Colonic mucosa (tissue), 4 donors: ENCODE measurements around the gene SPRR4. TPM values are rescaled to one million over a fixed set of nuclear protein-coding genes. Genes with fewer than 3 reads are reported as not detected.

Experiments
- DNase-seq: peaks from one replicate; pipeline ENCODE4 v3.0.0-alpha.2; 2020
- H3K27ac ChIP-seq: fragments of 200-600 bp; one replicate; pipeline ENCODE4 v1.8.0; 2021
- H3K27me3 ChIP-seq: fragments of 200-600 bp; one replicate; pipeline ENCODE4 v1.8.0; 2021
- H3K36me3 ChIP-seq: fragments of 200-600 bp; one replicate; pipeline ENCODE4 v1.8.0; 2021
- H3K4me1 ChIP-seq: fragments of 200-600 bp; one replicate; pipeline ENCODE4 v1.8.0; 2021; ENCODE audit warnings: mild to moderate bottlenecking
- H3K4me3 ChIP-seq: fragments of 200-600 bp; one replicate; pipeline ENCODE4 v1.8.0; 2021
- H3K9ac ChIP-seq, 2 donors: one replicate each; pipeline ENCODE4 v1.7.0; 2013; ENCODE audit warnings: control low read depth in 2 of 2, low read depth in 2 of 2, low read length in 2 of 2
- H3K9me3 ChIP-seq: fragments of 200-600 bp; one replicate; pipeline ENCODE4 v1.8.0; 2021
- intact Hi-C: fragments of 100-400 bp; cut with DNase I; formaldehyde crosslinking; loops from one replicate; pipeline ENCODE4 v1.14.1; 2022
- total RNA-seq, 2 donors: library from RNA; stranded (reverse); fragmentation: NEBNext Ultra II Directional in 1 of 2; extraction: Animal tissue kit (Norgen Biotek cat#: 25700) in 1 of 2; gene quantifications; one replicate each; pipeline ENCODE4 v1.2.1, GENCODE V29; 2021
- TF ChIP-seq, protein P1 (sequence below): fragments of 200-600 bp; IDR thresholded peaks from one replicate; pipeline ENCODE4 v1.8.0; 2022; ENCODE audit warnings: antibody characterized with exemption, mild to moderate bottlenecking
- donor health status: healthy.
- donor health status: DM: no; HTN: no; CAD: no.
- donor health status: DM: no; HTN: no; CAD: no.

Gene SPRR4
- total RNA-seq, 2 donors from 2014 or later = not detected

DNA sequence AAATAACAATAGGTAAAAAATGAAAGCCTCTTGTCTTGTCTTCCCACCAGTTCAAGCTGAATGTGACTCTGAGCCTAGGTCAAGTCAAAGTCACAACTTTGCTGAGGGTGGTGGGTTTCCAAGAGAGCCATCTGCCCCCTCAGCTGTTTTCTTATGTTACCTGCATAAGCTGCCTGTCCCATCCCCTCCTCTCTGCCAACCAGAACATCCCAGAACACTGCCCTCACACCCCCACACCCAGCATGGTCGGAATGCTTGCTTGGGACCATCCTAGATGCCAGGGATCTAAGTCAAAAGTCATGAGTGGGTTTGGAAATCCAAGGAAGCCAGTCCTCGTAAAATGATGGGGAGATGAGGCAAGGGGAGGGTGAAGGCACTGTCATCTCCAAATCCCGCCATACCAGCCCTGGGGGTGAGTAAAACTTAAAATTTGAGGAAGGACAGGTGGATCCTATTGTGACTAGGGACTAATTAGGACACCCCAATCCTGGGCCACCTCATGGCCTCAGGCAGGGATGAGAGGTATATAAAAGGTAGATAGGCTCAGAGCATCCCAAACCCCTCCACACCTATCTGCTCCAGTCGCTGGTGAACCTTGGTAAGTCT is 23.7 kb upstream of the SPRR4 start, which contains the start of gene SPRR5:
Gene SPRR5, plus strand, starts transcription at position 556 of the 606 bp plus-strand sequence. CDS start 1,349 bp downstream, outside the sequence.
- H3K9ac ChIP-seq = no peak within 1 kb of the TSS
- no peak within 1 kb of the TSS for H3K4me3 ChIP-seq
- H3K4me1 ChIP-seq = no peaks in the 10 kb centered on the region
- no peaks in the 10 kb centered on the region for H3K27me3 ChIP-seq
- H3K36me3 ChIP-seq = no peaks in the 10 kb centered on the region
- no peak for DNase-seq
- intact Hi-C loops = no loop called here
- TF ChIP-seq, protein P1, sequence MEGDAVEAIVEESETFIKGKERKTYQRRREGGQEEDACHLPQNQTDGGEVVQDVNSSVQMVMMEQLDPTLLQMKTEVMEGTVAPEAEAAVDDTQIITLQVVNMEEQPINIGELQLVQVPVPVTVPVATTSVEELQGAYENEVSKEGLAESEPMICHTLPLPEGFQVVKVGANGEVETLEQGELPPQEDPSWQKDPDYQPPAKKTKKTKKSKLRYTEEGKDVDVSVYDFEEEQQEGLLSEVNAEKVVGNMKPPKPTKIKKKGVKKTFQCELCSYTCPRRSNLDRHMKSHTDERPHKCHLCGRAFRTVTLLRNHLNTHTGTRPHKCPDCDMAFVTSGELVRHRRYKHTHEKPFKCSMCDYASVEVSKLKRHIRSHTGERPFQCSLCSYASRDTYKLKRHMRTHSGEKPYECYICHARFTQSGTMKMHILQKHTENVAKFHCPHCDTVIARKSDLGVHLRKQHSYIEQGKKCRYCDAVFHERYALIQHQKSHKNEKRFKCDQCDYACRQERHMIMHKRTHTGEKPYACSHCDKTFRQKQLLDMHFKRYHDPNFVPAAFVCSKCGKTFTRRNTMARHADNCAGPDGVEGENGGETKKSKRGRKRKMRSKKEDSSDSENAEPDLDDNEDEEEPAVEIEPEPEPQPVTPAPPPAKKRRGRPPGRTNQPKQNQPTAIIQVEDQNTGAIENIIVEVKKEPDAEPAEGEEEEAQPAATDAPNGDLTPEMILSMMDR = no peak
- no peaks in the 10 kb centered on the region for H3K9me3 ChIP-seq
- H3K27ac ChIP-seq = no peak within 1 kb of the TSS

DNA sequence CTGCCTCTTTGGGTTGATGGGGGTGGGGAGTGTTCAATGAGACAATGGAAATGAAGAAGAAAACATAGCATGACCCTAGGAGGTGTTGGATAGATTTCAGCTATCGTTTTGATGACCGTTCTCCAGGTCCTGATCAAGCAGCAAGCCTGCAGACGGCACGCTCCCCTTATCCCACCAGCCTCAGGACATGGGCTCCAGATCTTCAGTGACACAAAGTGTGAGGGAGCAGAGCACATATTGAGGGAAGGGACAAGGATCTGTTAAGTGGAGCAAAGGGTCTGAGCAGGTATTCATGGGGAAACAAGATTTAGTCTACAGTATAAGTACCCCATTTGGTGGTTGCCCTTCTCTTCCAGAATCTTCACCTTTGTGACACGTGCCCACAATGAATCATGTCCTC is 18.7 kb upstream of the SPRR4 start:
- intact Hi-C loops = no loop called here
- H3K4me1 ChIP-seq = no peaks in the 10 kb centered on the region
- TF ChIP-seq, protein P1 = no peak
- no peak overlapping the region for H3K27ac ChIP-seq
- H3K36me3 ChIP-seq = no peaks in the 10 kb centered on the region
- no peaks in the 10 kb centered on the region for H3K27me3 ChIP-seq
- no peaks in the 10 kb centered on the region for H3K9me3 ChIP-seq
- H3K9ac ChIP-seq = no peak overlapping the region
- H3K4me3 ChIP-seq = no peak overlapping the region
- no peak for DNase-seq

DNA sequence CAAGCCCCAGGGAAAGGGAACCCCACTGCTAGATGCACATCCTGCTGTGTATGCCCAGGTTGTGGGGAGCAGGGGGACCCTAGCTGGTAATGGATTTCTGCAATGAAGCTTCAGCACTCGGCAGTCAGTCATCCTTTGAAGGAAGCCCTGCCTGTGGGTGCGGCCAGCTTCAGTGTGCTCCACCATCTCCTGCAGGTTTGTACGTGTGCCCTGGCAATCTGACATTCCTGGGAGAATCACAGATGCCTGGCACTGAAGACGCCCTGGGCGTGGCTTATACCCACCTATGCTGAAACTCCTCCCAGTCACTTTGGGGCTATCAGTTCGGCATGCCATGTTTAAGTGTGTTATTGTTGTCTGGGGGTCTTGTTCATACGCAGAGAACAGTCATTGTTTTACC is 16.7 kb upstream of the SPRR4 start:
- TF ChIP-seq, protein P1 = no peak
- Histone ChIP-seq H3K9me3 (no peaks in the 10 kb centered on the region), H3K4me3 (no peak overlapping the region), H3K27me3 (no peaks in the 10 kb centered on the region), H3K36me3 (no peaks in the 10 kb centered on the region), H3K27ac (no peak overlapping the region), H3K4me1 (no peaks in the 10 kb centered on the region), H3K9ac (no peak overlapping the region)
- no peak for DNase-seq
- intact Hi-C loops = no loop called here

DNA sequence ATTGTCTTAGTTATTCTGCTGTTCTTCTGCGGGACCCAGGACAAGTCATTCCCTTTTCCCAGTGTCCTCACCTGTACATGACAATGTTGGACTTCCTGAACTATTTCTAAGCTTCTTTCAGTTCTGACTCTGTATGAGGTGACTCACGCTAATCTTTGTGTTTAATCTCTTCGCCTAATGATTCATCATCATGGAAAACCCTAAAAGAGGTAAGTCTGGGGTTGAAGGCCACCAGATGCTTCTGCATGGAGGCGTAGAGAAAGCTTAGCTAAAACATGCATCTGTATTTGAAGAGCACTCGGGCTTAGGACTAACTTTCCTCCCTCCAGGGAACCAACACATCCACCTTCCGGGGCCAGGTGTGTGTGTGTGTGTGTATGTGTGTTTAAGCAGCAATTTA is 16.0 kb upstream of the SPRR4 start:
- intact Hi-C loops = no loop called here

DNA sequence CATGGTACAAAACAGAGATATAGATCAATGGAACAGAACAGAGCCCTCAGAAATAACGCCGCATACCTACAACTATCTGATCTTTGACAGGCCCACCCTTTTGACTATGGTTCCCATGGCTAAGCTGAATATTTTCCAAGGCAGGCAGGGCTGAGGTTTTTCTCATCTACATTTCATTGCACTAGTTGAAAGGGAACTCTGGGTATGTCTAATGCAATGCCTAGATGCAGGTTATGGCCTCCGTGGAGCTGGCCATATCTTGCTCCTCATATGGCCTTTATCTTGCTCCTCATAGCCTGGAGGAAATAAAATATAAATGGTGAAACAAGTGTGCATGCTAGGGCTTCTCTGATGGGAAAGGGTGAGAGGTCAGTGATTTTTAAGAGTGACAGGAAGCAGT is 12.9 kb upstream of the SPRR4 start:
- intact Hi-C loops = no loop called here
- Histone ChIP-seq H3K4me3 (no peak overlapping the region), H3K27me3 (no peaks in the 10 kb centered on the region), H3K36me3 (no peaks in the 10 kb centered on the region), H3K9me3 (no peaks in the 10 kb centered on the region), H3K9ac (no peak overlapping the region), H3K4me1 (no peaks in the 10 kb centered on the region), H3K27ac (no peak overlapping the region)
- no peak for DNase-seq
- TF ChIP-seq, protein P1 = no peak

More for the DNA sequence above, 16.0 kb upstream of the SPRR4 start:
- H3K9me3 ChIP-seq = no peaks in the 10 kb centered on the region
- no peaks in the 10 kb centered on the region for H3K27me3 ChIP-seq
- H3K4me1 ChIP-seq = no peaks in the 10 kb centered on the region
- no peak overlapping the region for H3K4me3 ChIP-seq
- no peak overlapping the region for H3K27ac ChIP-seq
- DNase-seq = no peak
- H3K36me3 ChIP-seq = no peaks in the 10 kb centered on the region
- no peak overlapping the region for H3K9ac ChIP-seq
- TF ChIP-seq, protein P1 = no peak
